ENCODE data around the gene KCTD14.
A peak's percentile ranks its signal among the peaks of the same experiment; 100 is the strongest.
"Not testable (repeated sequence)": the region's sequence is repeated elsewhere in the genome, so short reads cannot be mapped to it uniquely, and the experiment has no call there.

The KCTD14 gene

DNA sequence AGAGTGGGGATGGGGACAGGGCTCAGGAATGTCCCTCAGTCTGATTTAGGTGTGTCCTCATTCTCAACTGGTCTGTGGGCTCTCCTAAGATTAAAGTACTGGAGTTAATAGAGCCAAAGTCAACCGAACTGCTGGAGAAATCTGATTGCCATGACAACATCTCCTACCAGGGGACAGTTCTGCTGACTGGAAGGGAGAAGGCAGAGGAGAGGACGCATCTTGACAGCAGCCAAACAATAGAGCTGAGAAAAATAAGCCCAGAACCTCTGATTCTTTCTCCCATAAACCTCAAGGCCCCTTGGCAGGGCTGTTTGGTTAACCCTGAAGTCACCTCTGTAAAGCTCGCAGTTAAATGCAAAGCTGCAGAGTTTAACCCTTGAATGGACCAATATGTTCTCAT lies 2.8 kb downstream of the KCTD14 start:
- DNase-seq, result no peak

- no peak for DNase-seq
Observed at GRCh38 chr11:78019808-78020207, 3.3 kb downstream of the KCTD14 start.

DNA sequence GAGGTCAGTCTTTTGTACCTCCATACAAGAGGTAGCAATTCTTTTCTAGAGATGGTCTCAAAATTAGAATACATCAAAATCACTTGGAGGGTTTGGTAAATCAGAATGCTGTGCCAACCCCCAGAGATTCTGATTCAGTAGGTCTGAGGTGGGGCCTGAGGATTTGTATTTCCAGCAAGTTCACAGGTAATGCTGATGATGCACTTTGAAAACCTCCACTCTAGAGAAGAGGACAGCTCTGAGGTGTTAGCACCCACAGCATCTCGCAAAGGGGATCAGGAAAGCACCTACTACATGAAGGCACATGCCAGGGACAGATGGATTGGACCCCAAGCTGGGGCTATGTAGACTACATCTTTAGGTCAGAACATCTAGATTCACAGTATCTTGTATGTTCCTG lies 7.2 kb downstream of the KCTD14 start:
- no peak for DNase-seq

- DNase-seq, result not testable (repeated sequence)
Observed at GRCh38 chr11:78014937-78015520, 8.0 kb downstream of the KCTD14 start.

DNA sequence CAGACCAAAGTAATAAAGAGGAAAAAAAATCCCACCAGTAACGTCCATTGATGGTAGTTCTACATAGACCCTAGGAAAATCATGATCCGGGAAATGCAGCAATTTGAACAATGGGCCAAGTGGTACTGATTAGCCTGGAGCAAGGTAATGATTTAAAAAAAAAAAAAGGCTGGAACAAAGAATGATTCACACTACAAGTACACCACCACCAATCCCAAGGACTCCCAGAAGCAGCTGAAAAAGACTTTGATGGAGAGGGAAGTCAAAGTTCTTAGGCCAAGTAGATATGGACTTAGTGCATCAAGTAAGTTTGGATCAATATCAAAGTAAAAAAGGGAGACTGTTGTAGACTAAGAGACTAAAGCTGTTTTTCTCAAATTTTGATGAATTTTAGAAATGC lies 11.8 kb downstream of the KCTD14 start:
- no peak for DNase-seq

DNA sequence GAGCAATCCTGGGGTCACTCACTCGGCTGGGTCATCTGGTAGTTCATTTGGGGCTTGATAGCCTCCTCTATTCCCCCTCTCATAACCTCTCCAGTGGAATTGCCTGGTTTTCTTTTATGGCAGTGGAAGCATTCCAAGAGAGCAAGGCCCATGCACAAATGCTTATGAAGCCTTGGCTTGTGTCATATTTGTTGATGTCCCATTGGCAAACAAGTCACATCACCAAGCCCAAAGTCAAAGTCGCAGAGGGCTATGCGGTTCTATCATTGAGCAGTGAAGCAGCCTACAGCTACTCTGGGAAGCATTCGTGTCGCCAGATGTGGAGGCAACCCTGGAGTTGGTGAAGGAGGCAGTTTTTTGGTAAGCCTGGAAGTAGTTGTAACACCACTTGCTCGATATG lies 12.3 kb downstream of the KCTD14 start:
- DNase-seq, result no peak

DNA sequence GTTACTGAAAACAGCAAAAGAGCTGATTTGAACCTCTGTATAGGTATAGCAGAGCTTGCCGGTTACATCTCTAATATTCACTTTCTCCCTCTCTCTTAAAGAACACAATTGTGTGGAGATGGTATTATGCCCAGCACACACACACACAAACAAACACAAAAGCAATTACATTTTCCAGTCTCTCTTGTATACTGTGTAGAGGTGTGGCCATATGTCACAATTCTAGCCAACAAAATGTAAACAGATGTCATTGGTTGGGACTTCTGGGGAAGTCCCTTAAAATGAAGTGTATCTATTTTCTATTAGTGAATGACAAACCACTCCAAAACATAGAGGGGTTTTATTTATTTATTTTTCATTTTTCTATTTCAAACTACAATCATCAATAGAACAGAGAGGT lies 12.8 kb downstream of the KCTD14 start:
- no peak for DNase-seq

GRCh38 chr11:78009062-78009461 lies 14.0 kb downstream of the KCTD14 start:
- DNase-seq, result no peak

DNA sequence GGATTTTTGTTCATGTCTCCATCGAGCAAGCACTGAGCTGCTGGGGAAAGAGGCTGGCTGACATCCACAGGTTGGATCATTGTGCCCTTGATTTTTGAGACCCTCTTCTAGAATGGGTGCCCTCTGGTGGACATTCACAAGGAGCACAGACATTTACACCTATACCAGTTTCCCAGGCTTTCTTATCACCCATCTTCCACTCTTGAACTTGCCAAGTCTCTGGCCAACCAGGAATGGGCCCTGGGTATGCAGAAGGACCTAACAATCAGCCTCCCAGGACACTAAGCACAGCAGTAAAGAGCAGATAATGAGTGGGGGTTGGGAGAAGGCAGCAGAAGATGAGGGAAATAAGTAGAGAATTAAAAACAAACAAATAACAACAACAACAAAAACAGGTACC lies 22.9 kb downstream of the KCTD14 start:
- peak; percentile 67 for DNase-seq

DNA sequence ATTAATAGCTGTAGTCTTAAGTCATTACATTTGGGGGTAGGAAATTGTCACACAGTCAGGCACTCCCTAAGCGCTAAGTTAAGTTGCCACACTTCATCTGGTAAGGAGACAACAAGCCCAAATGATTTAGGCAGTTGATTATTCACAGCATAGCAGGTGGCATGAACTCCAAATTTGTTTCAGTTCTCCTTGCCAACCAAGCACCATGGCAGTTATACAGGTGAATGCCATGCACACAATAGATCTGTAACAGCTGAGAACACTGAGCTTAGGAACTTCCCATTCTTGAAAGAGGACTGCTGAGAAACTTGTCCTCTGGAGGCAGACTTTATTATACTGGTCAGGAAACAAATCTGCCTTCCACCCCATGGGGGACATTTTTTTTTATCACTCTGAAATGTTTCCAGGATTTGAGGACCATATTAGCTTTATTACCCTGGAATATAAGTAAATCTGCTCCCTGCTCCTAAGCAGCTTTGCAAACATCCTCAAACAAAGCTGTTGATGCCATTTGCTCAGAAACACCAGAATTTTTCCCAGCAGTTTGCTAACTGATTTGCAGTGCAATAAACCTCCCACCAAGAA lies 23.5 kb downstream of the KCTD14 start:
- no peak for DNase-seq

GRCh38 chr11:77994434-77995362 lies 28.4 kb downstream of the KCTD14 start, which contains the start of gene INTS4:
Gene INTS4, minus strand, starts transcription at chr11:77994668. Its CDS starts 25 bp downstream, at chr11:77994643.
- peak; percentile 99 for DNase-seq

DNA sequence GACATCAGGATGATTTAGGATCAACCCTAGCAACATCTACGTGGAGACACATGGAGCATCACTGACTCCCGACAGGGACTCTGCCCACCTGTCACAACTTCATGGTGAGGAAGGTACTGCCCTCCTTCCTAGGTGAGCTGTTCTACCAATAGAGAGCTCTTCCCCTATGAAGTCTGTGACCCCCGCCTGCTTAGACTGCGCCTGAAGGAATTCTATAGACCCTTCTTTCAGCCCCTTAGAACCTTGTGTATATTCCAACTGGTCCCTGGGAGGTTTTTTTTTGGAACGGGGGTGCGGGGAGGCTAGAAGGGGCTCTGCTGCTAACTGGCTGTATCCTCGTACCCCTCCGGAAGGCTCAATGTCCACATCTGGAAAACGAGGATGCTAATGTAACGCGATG lies 29.2 kb downstream of the KCTD14 start:
- no peak for DNase-seq

DNA sequence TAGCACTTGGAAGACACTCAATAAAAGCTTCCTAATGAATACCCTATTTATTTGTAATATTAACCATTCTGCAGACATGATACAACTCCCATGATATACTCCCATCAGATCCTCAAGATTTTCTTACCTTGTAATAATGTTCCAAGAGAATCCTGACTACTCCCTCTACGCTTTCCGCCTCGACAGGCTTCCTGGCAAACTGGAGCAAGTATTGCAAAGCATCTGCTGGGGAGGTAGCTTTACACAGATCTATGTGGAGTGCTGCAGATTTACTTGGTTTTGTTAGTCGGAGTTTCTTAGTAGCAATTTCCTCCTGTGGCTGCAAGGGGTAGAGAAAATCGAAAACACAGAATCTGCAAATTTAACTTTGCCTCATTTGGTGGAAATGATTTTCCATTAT lies 32.1 kb downstream of the KCTD14 start:
- no peak for DNase-seq

GRCh38 chr11:77986456-77986855 lies 36.6 kb downstream of the KCTD14 start:
- DNase-seq, result not testable (repeated sequence)

DNA sequence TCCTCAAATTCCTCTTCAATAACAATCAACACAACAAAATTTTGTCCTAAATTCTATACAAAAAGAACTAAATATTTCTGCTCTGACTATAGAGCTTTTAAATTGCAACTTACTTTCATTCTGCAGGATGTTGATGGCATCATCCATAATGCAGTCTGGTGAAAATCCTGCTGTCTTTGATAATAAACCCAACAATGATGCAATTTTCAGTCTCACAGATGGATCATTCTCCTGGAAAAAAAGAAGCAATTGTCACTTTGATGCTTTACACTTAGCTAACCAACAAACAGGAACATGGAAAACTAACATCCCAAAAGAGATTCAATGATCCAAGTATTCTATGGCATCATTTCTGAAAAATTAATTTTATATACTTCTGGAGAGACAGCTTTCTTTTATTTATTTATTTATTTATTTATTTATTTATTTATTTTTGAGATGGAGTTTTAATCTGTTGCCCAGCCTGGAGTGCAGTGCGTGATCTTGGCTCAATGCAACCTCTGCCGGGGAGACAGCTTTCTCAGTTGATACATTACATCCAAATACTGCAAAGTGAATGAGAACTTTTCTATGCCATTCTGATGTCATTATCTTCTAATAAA lies 41.6 kb downstream of the KCTD14 start:
- DNase-seq, result no peak

DNA sequence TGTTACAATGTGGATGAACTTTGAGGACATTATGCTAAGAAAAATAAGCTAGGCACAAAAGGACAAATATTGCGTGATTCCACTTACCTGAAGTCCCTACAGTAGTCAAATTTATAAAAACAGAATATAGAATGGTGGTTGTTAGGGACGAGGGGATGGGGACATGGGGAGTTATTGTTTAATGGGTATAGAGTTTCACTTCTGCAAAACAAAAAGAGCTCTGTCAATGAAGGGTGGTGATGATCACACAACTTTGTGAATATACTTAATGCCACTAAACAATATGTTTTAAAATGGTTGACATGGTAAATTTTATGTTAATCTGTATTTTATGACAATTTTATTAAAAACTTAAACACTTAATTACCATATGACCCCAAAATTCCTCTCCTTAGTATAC lies 54.7 kb downstream of the KCTD14 start:
- no peak for DNase-seq

GRCh38 chr11:77967753-77968152 lies 55.3 kb downstream of the KCTD14 start:
- no peak for DNase-seq

- no peak for DNase-seq
Observed at GRCh38 chr11:77967121-77967520, 56.0 kb downstream of the KCTD14 start.

GRCh38 chr11:77966338-77966737 lies 56.7 kb downstream of the KCTD14 start:
- no peak for DNase-seq

All from activated CD4-positive, alpha-beta T cell treated with anti-CD3 and anti-CD28 coated beads, Interleukin-2, Interleukin-6, amounts not matched to agents 100 ng/mL and 50 ng/mL, durations not matched to agents 16 hours and 8 hours (primary cell).